Adrenal gland (tissue), 12 donors: ENCODE results near the gene PITRM1. TPM values are rescaled to one million over a fixed set of nuclear protein-coding genes. Genes with fewer than 3 reads are reported as not detected.

Experiments used
- DNase-seq, 7 donors: peaks; one replicate each; pipeline ENCODE4 v3.0.0-alpha.2; 2019 to 2020
- H3K27ac ChIP-seq, 5 donors: fragments of 200-600 bp; sonication (generic) in 4 of 5; 1 replicate in 3 of 5; 2 replicates in 2 of 5; pipeline versions ENCODE4 v1.5.1 to v1.8.0; 2016 to 2020; ENCODE audit warnings: mild to moderate bottlenecking in 1 of 5
- H3K27me3 ChIP-seq: fragments of 200-600 bp; 2 replicates; pipeline ENCODE4 v1.8.0; 2021
- H3K36me3 ChIP-seq, 2 donors: fragments of 200-600 bp; replicated peaks in 1 of 2; 1 replicate in 1 of 2; 2 replicates in 1 of 2; pipeline versions ENCODE4 v1.5.1 to v1.8.0; 2018 to 2022
- H3K4me1 ChIP-seq, 2 donors: fragments of 200-600 bp; replicated peaks in 1 of 2; 1 replicate in 1 of 2; 2 replicates in 1 of 2; pipeline versions ENCODE4 v1.5.1 to v1.8.0; 2018 to 2021
- H3K4me3 ChIP-seq, 4 donors: fragments of 200-600 bp; sonication (generic) in 3 of 4; one replicate each; pipeline ENCODE4 v1.5.1; 2016 to 2018
- H3K9me3 ChIP-seq, 3 donors: fragments of 200-600 bp; sonication (generic) in 1 of 3; replicated peaks in 1 of 3; 1 replicate in 2 of 3; 2 replicates in 1 of 3; pipeline versions ENCODE4 v1.5.1 to v1.8.0; 2016 to 2021
- CTCF ChIP-seq, 6 experiments: fragments of 450-650 bp in 4 of 6; fragments of 200-600 bp in 2 of 6; sonication (generic) in 1 of 6; IDR thresholded peaks; 1 replicate in 5 of 6; 2 replicates in 1 of 6; pipeline versions ENCODE4 v1.5.1 to v1.8.0; 2016 to 2021; ENCODE audit warnings: antibody characterized with exemption in 6 of 6, mild to moderate bottlenecking in 2 of 6, moderate library complexity in 1 of 6
- POLR2A ChIP-seq, 2 donors: fragments of 450-650 bp; IDR thresholded peaks; one replicate each; pipeline ENCODE4 v1.6.1; 2017; ENCODE audit warnings: antibody characterized with exemption in 2 of 2, mild to moderate bottlenecking in 2 of 2, moderate library complexity in 1 of 2
- WGBS, 4 donors: extraction: QIAGEN DNeasy Blood & Tissue Kit in 2 of 4; methylation state at CpG; one replicate each; pipeline versions ENCODE4 v1.1.5 to v1.1.7; 2013 to 2017; 5-methylcytosine and 5-hydroxymethylcytosine counted together
- intact Hi-C, 2 donors: fragments of 100-400 bp; cut with DNase I; formaldehyde crosslinking; loops; one replicate each; pipeline versions ENCODE4 v1.14.1 to v1.15.0; 2022 to 2023
- polyA plus RNA-seq, 3 donors: library from polyadenylated mRNA; stranded (reverse); fragments of 200-250 nt in 2 of 3; fragments of 350-450 nt in 1 of 3; fragmentation: Illumina TruSeq in 1 of 3; extraction: RNeasy Lipid Tissue Mini Kit (QIAGEN cat#74804) in 1 of 3; gene quantifications; one replicate each; pipeline ENCODE4 v1.2.3, GENCODE V29; 2013 to 2014
- total RNA-seq, 9 donors: library from RNA; depleted of rRNA in 4 of 9; stranded (reverse); fragments of >200 nt in 4 of 9; fragments of 120-200 nt in 1 of 9; fragmentation: NEBNext Ultra II Directional in 1 of 9; extraction: Animal tissue kit (Norgen Biotek cat#: 25700) in 1 of 9; gene quantifications; one replicate each; pipeline versions ENCODE4 v1.1.0 to v1.2.4, GENCODE V29; 2013 to 2023
- donor health status: healthy with polysubstance abuse.
- donor health status: Bipolar disorder and iron deficiency.
- donor health status: DM: yes; HTN: yes; CAD: no.
- donor health status: DM: no; HTN: no; CAD: no.
- donor health status: DM: no; HTN: no; CAD: no.
- donor health status: DM: yes; HTN: yes; CAD: no.

PITRM1 gene
- total and polyA plus RNA-seq, 12 donors, result 83.0 to 204 (median 102) TPM

DNA sequence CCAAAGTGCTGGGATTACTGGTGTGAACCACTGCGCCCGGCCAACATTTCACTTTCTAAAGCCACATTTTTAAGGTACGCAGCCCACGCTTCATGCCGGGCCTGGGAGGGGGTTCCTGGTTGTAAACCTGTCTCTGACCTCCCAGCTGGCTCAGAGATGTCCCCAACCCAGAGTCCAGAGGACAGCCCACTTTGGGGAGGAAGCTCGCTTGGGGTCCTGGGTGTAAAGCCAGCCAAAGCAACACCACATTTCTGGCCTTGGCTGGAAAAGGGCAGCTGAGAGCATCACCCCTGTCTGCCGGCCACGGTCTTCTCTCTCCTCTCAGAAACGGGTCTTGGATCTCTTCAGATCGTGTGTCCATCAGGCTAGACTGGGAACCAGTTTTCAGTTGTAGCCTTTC, 23.9 kb upstream of the PITRM1 start:
- no peak overlapping the region for H3K4me3 ChIP-seq
- intact Hi-C loops, result loop anchor here (10.0 kb wide), 2 partner anchors 1458 to 1568 kb away; no protein-coding TSS in a partner anchor
- no peak overlapping the region for H3K27ac ChIP-seq
- H3K27me3 ChIP-seq, result peaks cover 13% of the 10 kb centered on the region
- no peak for DNase-seq
- peaks cover 3 to 11% of the 10 kb centered on the region in 2 donors for H3K4me1 ChIP-seq
- no peaks in the 10 kb centered on the region for H3K9me3 ChIP-seq
- TF ChIP-seq POLR2A (IDR thresholded peaks at IDR 0.05), result no peak
- no peak for TF ChIP-seq CTCF (IDR thresholded peaks at IDR 0.05)
- WGBS, 4 donors, result 82 to 90% (median 85%) methylated on average over 10 of the region's 10 CpGs
- no peaks in the 10 kb centered on the region for H3K36me3 ChIP-seq

GRCh38 chr10:3195726-3196125, 23.1 kb upstream of the PITRM1 start:
- intact Hi-C loops, result loop anchor here (10.0 kb wide), 2 partner anchors 1459 to 1569 kb away; no protein-coding TSS in a partner anchor
- H3K36me3 ChIP-seq, result no peaks in the 10 kb centered on the region
- TF ChIP-seq POLR2A (IDR thresholded peaks at IDR 0.05) (no peak), CTCF (IDR thresholded peaks at IDR 0.05) (no peak)
- 77 to 90% (median 80%) methylated on average over 7 to 9 of the region's 9 CpGs for WGBS, 4 donors
- no peaks in the 10 kb centered on the region for H3K9me3 ChIP-seq
- DNase-seq, result no peak
- H3K4me3 ChIP-seq, result no peak overlapping the region
- no peak overlapping the region for H3K27ac ChIP-seq
- H3K4me1 ChIP-seq, result peaks cover 3 to 11% of the 10 kb centered on the region in 2 donors
- H3K27me3 ChIP-seq, result peaks cover 13% of the 10 kb centered on the region

GRCh38 chr10:3195286-3195685, 22.7 kb upstream of the PITRM1 start:
- H3K4me3 ChIP-seq, result no peak overlapping the region
- peaks cover 3 to 11% of the 10 kb centered on the region in 2 donors for H3K4me1 ChIP-seq
- no peak overlapping the region for H3K27ac ChIP-seq
- H3K36me3 ChIP-seq, result no peaks in the 10 kb centered on the region
- TF ChIP-seq POLR2A (IDR thresholded peaks at IDR 0.05), result no peak
- no peak for TF ChIP-seq CTCF (IDR thresholded peaks at IDR 0.05)
- intact Hi-C loops, result loop anchor here (10.0 kb wide), 2 partner anchors 1460 to 1570 kb away; no protein-coding TSS in a partner anchor
- 73 to 90% (median 81%) methylated on average over 10 to 11 of the region's 11 CpGs for WGBS, 4 donors
- no peak for DNase-seq
- H3K27me3 ChIP-seq, result peaks cover 13% of the 10 kb centered on the region
- H3K9me3 ChIP-seq, result no peaks in the 10 kb centered on the region

- Histone ChIP-seq H3K4me3 (no peak overlapping the region), H3K9me3 (no peaks in the 10 kb centered on the region), H3K4me1 (peaks cover 3 to 11% of the 10 kb centered on the region in 2 donors), H3K27ac (no peak overlapping the region), H3K27me3 (peaks cover 11% of the 10 kb centered on the region), H3K36me3 (no peaks in the 10 kb centered on the region)
- DNase-seq, result no peak
- 75 to 96% (median 91%) methylated on average over 4 of the region's 4 CpGs for WGBS, 4 donors
- TF ChIP-seq POLR2A (IDR thresholded peaks at IDR 0.05) (no peak), CTCF (IDR thresholded peaks at IDR 0.05) (no peak)
- intact Hi-C loops, result loop anchor here (10.0 kb wide), 2 partner anchors 1460 to 1570 kb away; no protein-coding TSS in a partner anchor
Measured at GRCh38 chr10:3194871-3195270, 22.3 kb upstream of the PITRM1 start.
